GM19193 (cell line): ENCODE results near the gene CALML4.

Experiments used
- POLR2A ChIP-seq: IDR thresholded peaks from 4 replicates; pipeline ENCODE4 v1.6.1; 2011; ENCODE audit not compliant: insufficient read depth, insufficient read length; ENCODE audit errors: extremely low read depth

CALML4 gene

DNA sequence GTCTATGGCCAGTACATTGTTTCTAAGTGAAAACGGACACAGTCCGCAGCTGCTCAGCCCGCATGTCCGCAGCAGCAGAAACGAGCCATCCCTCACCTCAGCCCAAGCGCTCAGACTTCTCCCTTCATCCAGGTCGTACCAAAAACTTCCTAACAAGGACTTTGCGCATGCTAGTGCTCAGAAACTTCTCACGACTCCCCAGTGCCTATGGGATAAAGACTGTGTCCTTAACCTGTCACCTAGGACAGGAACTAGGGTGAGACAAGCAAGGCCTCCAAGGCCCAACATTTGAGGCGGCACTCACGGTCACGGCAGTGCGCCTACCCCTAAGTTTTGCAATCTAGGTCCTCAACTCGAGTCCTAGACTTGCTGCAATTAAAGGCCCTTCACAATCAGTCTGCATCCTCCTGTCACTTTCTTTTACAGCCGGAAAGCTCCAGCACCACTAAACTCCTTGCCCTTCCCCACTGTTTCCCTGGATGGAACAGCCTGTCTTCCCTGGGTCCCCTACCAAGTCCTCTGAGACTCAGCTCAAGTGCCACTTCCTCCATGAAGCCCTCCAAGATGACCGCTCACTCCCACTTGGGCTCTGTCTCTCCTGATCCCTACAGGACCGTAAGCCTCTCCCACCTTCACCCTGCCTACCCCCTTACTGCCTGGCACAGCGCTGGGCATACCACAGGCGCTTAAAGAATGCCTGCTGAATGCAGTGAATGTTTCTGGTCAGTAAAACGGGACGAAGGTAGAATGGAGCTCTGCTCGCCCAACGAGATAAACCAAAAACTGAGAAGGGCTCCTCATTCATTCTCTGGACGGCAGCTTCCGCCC is 23.2 kb upstream of the CALML4 start:
- TF ChIP-seq POLR2A: no peak

GRCh38 chr15:68227643-68228142 is 22.6 kb upstream of the CALML4 start:
- TF ChIP-seq POLR2A: no peak

DNA sequence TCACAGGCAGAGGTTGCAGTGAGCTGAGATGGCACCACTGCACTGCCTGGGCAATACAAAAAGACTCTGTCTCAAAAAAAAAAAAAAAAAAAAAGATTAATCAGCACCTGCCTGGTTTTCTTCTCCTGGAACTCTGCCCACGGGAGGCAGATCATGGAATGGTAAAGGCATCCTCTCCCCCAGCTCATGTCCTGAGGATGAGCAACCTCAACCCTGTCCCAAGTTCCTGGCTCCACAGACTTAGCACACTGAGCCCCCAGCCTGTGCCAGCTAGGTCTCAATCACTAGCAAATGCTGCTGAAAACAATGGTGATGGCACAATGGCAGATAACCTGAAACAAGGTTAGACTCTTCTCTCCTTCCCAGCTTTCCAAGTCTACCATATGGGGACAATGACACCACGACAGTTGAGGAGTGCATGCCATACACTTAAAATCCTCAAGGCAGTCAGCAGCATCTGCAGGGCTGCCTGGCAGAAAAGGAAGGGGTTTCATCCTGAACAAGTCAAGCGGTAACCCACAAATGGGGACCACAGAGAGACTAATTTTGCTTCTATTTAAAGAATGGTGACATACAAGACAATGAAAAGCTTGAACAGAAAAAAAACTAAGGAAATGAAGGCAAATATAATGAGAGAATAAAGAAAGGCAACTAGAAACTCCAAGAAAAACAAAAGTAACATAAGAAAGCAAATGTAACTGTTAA is 19.6 kb upstream of the CALML4 start:
- no peak for TF ChIP-seq POLR2A

DNA sequence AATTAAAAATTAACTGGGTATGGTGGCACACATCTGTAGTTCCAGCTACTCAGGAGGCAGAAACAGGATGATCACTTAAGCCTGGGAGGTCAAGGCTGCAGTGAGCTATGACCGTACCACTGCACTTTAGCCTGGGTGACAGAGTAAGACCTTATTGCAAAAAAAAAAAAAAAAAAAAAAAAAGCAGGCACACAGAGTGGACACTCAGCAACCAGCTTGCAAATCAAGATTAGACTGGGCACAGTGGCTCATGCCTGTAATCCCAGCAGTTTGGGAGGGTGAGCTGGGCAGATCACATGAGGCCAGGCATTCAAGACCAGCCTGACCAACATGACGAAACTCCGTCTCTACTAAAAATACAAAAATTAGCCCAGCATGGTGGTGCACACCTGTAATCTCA is 19.0 kb upstream of the CALML4 start:
- no peak for TF ChIP-seq POLR2A

- no peak for TF ChIP-seq POLR2A
Observed at GRCh38 chr15:68223171-68223570, 18.0 kb upstream of the CALML4 start.

GRCh38 chr15:68220967-68221366 is 15.8 kb upstream of the CALML4 start:
- TF ChIP-seq POLR2A: no peak

- no peak for TF ChIP-seq POLR2A
Observed at GRCh38 chr15:68220489-68220888, 15.4 kb upstream of the CALML4 start.

DNA sequence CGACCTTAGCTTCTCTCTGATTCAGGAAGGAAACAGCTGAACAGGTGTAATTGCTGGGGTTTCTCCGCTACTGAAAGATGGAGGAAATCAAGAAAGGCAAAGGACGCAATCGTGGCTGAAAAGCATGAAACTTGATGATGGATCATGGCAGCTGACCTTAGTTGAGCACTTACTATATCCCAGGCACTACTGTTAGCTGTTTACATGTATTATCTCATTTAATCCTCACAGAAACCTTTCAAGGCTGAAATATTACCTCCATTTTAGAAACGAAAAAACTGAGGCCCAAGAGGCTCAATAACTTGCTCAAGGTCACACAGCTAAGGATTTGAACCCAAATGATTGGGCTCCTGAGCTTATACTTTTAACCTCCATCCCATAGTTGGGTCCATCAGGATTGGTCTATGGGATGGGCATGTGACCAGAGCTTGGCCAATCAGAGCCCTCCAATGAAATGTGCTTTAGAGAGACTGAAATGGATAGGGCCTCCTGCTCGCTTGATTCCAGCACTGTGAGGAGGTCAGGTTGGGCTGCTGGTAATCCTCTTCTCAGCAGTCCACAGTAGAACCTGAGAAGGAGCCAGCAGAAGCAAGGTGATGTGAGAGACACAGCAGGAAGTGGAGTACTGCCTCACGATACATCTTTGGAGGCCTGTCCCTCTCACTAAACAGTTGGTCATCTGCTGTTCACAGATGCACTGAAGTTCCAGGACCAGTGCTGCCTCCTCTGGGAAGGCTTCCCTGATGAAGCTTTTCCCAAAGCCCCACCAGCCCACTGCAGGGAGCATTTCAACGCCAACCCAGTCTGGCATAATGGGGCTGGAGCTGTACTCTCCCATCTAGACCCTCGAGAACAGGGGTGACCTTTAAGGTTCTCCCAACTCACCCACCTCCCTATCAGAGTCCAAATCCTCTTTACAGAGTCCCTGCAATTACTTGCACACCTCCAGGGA is 14.0 kb upstream of the CALML4 start:
- TF ChIP-seq POLR2A: no peak

DNA sequence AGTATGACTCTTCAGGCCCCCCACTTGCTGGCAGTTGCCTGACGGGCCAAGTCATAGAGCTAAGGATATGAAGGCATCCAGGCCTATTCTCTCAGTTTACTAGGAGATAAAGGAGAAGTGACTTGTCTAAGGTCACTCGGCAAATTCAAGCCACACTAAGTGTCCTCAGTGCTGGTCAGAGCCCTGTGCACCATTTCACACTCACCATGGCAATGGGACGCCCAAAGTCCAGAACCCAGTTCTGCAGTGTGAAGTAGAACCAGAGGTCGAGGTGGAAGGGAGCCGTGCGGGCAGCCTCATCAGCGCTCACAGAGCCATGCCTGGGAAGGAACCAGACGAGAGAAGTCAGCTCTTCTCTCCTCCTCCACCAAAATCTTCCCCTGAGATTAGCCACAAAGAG is 13.2 kb upstream of the CALML4 start:
- no peak for TF ChIP-seq POLR2A

GRCh38 chr15:68217341-68217740 is 12.2 kb upstream of the CALML4 start:
- TF ChIP-seq POLR2A: no peak

- no peak for TF ChIP-seq POLR2A
Observed at GRCh38 chr15:68214838-68215254, 9.7 kb upstream of the CALML4 start.

- no peak for TF ChIP-seq POLR2A
Observed at GRCh38 chr15:68213991-68214837, 9.1 kb upstream of the CALML4 start.

GRCh38 chr15:68211656-68212320 is 6.7 kb upstream of the CALML4 start:
- no peak for TF ChIP-seq POLR2A
